Mesothelial cell of epicardium (in vitro differentiated cells): Measurements from ENCODE around the gene ELMO1. TPM values are rescaled to one million over a fixed set of nuclear protein-coding genes. Genes with fewer than 3 reads are reported as not detected.

Experiments
- DNase-seq, 2 experiments: peaks; one replicate each; pipeline ENCODE4 v3.0.0; 2021; ENCODE audit warnings: low spot score in 2 of 2; ENCODE audit not compliant: unreplicated experiment in 2 of 2
- H3K27ac Mint-ChIP-seq: 2 replicates; pipeline ENCODE4 v1.8.0; 2021; ENCODE audit warnings: mixed read lengths
- H3K27me3 Mint-ChIP-seq: 2 replicates; pipeline ENCODE4 v1.8.0; 2021; ENCODE audit warnings: low read depth, mixed read lengths
- H3K36me3 Mint-ChIP-seq: 2 replicates; pipeline ENCODE4 v1.8.0; 2021; ENCODE audit warnings: mixed read lengths
- H3K4me1 Mint-ChIP-seq: 2 replicates; pipeline ENCODE4 v1.8.0; 2021; ENCODE audit warnings: mixed read lengths
- H3K4me3 Mint-ChIP-seq: 2 replicates; pipeline ENCODE4 v1.8.0; 2021; ENCODE audit warnings: mild to moderate bottlenecking, moderate library complexity, mixed read lengths
- H3K9me3 Mint-ChIP-seq: 2 replicates; pipeline ENCODE4 v1.8.0; 2021; ENCODE audit warnings: mixed read lengths
- CTCF ChIP-seq: fragments of 200-600 bp; sonication (generic); IDR thresholded peaks from one replicate; pipeline ENCODE4 v1.5.0; 2021; ENCODE audit warnings: antibody characterized with exemption; ENCODE audit not compliant: unreplicated experiment
- total RNA-seq: library from RNA; stranded (reverse); gene quantifications from 3 replicates; pipeline ENCODE4 v1.2.1, GENCODE V29; 2021

ELMO1 gene
- total RNA-seq, 1 donor from 2014 or later = 9.6 TPM

GRCh38 chr7:36939816-36940215 lies 508.8 kb downstream of the ELMO1 start:
- DNase-seq = no peak
- no peaks in the 10 kb centered on the region for H3K4me1 Mint-ChIP-seq
- no peak overlapping the region for H3K27ac Mint-ChIP-seq
- peaks cover 11% of the 10 kb centered on the region for H3K36me3 Mint-ChIP-seq
- H3K27me3 Mint-ChIP-seq = no peaks in the 10 kb centered on the region
- no peak for TF ChIP-seq CTCF
- peaks cover 33% of the 10 kb centered on the region for H3K9me3 Mint-ChIP-seq
- no peak overlapping the region for H3K4me3 Mint-ChIP-seq

- peaks cover 11% of the 10 kb centered on the region for H3K36me3 Mint-ChIP-seq
- no peak for TF ChIP-seq CTCF
- H3K4me3 Mint-ChIP-seq = no peak overlapping the region
- H3K9me3 Mint-ChIP-seq = peaks cover 33% of the 10 kb centered on the region
- H3K27me3 Mint-ChIP-seq = no peaks in the 10 kb centered on the region
- no peak for DNase-seq
- no peak overlapping the region for H3K27ac Mint-ChIP-seq
- H3K4me1 Mint-ChIP-seq = peaks cover 9% of the 10 kb centered on the region
Observed at GRCh38 chr7:36937754-36938563, 510.7 kb downstream of the ELMO1 start.

GRCh38 chr7:36931892-36932291 lies 516.8 kb downstream of the ELMO1 start:
- Mint-ChIP-seq H3K27ac (no peak overlapping the region), H3K4me1 (peaks cover 12% of the 10 kb centered on the region), H3K9me3 (peaks cover 10% of the 10 kb centered on the region), H3K4me3 (no peak overlapping the region), H3K36me3 (peaks cover 6% of the 10 kb centered on the region), H3K27me3 (no peaks in the 10 kb centered on the region)
- no peak for DNase-seq
- TF ChIP-seq CTCF = no peak

- DNase-seq = no peak
- Mint-ChIP-seq H3K9me3 (no peaks in the 10 kb centered on the region), H3K36me3 (no peaks in the 10 kb centered on the region), H3K4me3 (no peak overlapping the region), H3K27ac (no peak overlapping the region), H3K27me3 (no peaks in the 10 kb centered on the region), H3K4me1 (peaks cover 25% of the 10 kb centered on the region)
- TF ChIP-seq CTCF = no peak
Observed at GRCh38 chr7:36929791-36930190, 518.9 kb downstream of the ELMO1 start.

- Mint-ChIP-seq H3K27me3 (no peaks in the 10 kb centered on the region), H3K4me1 (peaks cover 23% of the 10 kb centered on the region), H3K4me3 (no peak overlapping the region), H3K36me3 (no peaks in the 10 kb centered on the region), H3K27ac (no peak overlapping the region), H3K9me3 (no peaks in the 10 kb centered on the region)
- TF ChIP-seq CTCF = no peak
- no peak for DNase-seq
Observed at GRCh38 chr7:36928718-36929117, 519.9 kb downstream of the ELMO1 start.
